Stimulated activated CD4-positive, alpha-beta T cell treated with anti-CD3 and anti-CD28 coated beads, Interleukin-4, amount 100 ng/mL, for 4 hours (primary cell): ENCODE measurements around the gene NOCT.
"Not testable (repeated sequence)": the region's sequence is repeated elsewhere in the genome, so short reads cannot be mapped to it uniquely, and the experiment has no call there.

Experiments used
- DNase-seq, 2 experiments: peaks; one replicate each; pipeline ENCODE4 v3.0.0-alpha.2; 2020

The NOCT gene

GRCh38 chr4:139015269-139015947 lies at the start of gene NOCT:
TSS of gene NOCT (plus strand) at chr4:139015781. CDS start at chr4:139015982, 201 bp downstream.
- DNase-seq = peak; percentile 91 to 93

- DNase-seq = no peak
These were observed 48.3 kb upstream of the NOCT start for GRCh38 chr4:138967313-138967712.

- DNase-seq = no peak
These were observed 42.4 kb upstream of the NOCT start for GRCh38 chr4:138972956-138973801.

- DNase-seq = no peak
These were observed 40.4 kb upstream of the NOCT start for GRCh38 chr4:138975225-138975624.

GRCh38 chr4:138976526-138976925 lies 39.1 kb upstream of the NOCT start:
- no peak for DNase-seq

GRCh38 chr4:138977524-138977923 lies 38.1 kb upstream of the NOCT start:
- no peak for DNase-seq

- DNase-seq = no peak
These were observed 37.5 kb upstream of the NOCT start for GRCh38 chr4:138978028-138978585.

GRCh38 chr4:138978600-138978999 lies 37.0 kb upstream of the NOCT start:
- DNase-seq = no peak

GRCh38 chr4:138979742-138980141 lies 35.8 kb upstream of the NOCT start:
- no peak for DNase-seq

GRCh38 chr4:138981930-138982390 lies 33.6 kb upstream of the NOCT start:
- no peak for DNase-seq

GRCh38 chr4:138982754-138983153 lies 32.8 kb upstream of the NOCT start:
- no peak for DNase-seq

GRCh38 chr4:138983690-138984089 lies 31.9 kb upstream of the NOCT start:
- DNase-seq = no peak

- DNase-seq = no peak
These were observed 30.9 kb upstream of the NOCT start for GRCh38 chr4:138984647-138985046.

- no peak for DNase-seq
These were observed 22.9 kb upstream of the NOCT start for GRCh38 chr4:138992676-138993075.

GRCh38 chr4:138996090-138996489 lies 19.5 kb upstream of the NOCT start:
- DNase-seq = no peak

GRCh38 chr4:138999666-139000065 lies 15.9 kb upstream of the NOCT start:
- no peak for DNase-seq

- DNase-seq = not testable (repeated sequence)
These were observed 15.4 kb upstream of the NOCT start for GRCh38 chr4:139000134-139000533.

- not testable (repeated sequence) for DNase-seq
These were observed 14.2 kb upstream of the NOCT start for GRCh38 chr4:139001430-139001829.

- not testable (repeated sequence) for DNase-seq
These were observed 11.9 kb upstream of the NOCT start for GRCh38 chr4:139003668-139004067.

- no peak for DNase-seq
These were observed 9.8 kb upstream of the NOCT start for GRCh38 chr4:139005774-139006173.

GRCh38 chr4:139007640-139008039 lies 7.9 kb upstream of the NOCT start:
- no peak for DNase-seq

GRCh38 chr4:139008278-139008677 lies 7.3 kb upstream of the NOCT start:
- DNase-seq = not testable (repeated sequence)

GRCh38 chr4:139009702-139010101 lies 5.9 kb upstream of the NOCT start:
- DNase-seq = no peak
